ENCODE measurements around the gene DPCD.

DNA sequence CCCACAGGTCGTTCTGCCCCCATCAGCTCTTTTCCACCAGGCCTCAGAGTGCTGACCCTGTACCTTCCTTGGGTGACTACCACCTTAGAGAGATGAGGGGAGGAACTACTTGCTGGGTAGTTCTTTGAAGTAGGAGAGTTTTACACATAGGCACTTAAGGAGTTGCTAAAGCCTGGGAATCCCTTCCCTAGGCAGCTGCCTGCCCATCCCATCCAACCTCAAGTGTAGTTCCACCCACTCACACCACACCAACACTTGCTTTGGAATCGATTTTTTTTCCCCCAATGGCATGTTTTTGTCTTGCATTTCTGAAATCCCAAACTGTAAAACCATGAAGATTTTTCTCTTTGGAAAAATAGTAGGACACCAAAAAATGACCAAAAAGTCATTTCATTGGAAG is 59.1 kb downstream of the DPCD start:
- TF ChIP-seq REST (IDR thresholded peaks at IDR 0.05; ENCODE audit: unreplicated experiment) (no peak), CTCF (conservative IDR thresholded peaks at IDR 0.05; ENCODE audit: low read depth in 2 of 2) (no peak), POLR2AphosphoS5 (IDR thresholded peaks at IDR 0.05; ENCODE audit: low read depth) (no peak), CREB1 (CRISPR knock-in tag; IDR thresholded peaks at IDR 0.05; ENCODE audit: low read depth) (no peak), EZH2 (IDR thresholded peaks at IDR 0.05; ENCODE audit: low read depth, unreplicated experiment) (no peak), EZH2phosphoT487 (IDR thresholded peaks at IDR 0.05; ENCODE audit: unreplicated experiment) (no peak), ZNF331 (CRISPR knock-in tag; IDR thresholded peaks at IDR 0.05; ENCODE audit: low read depth) (no peak)

Measured in GM23338 (cell line).